H7 (cell line): Measurements from ENCODE around the gene CLPTM1L. TPM values are rescaled to one million over a fixed set of nuclear protein-coding genes. Genes with fewer than 3 reads are reported as not detected.

Experiments
- DNase-seq: peaks from one replicate; pipeline ENCODE4 v3.0.0; 2012
- H3K27me3 ChIP-seq: 2 replicates; pipeline ENCODE4 v1.6.0; 2011; ENCODE audit warnings: mild to moderate bottlenecking, low read length; ENCODE audit not compliant: control insufficient read depth, insufficient read depth
- H3K36me3 ChIP-seq: replicated peaks from 2 replicates; pipeline ENCODE4 v1.5.1; 2011; ENCODE audit warnings: low read length; ENCODE audit not compliant: control insufficient read depth, insufficient read depth
- H3K4me3 ChIP-seq: 2 replicates; pipeline ENCODE4 v1.5.1; 2011; ENCODE audit warnings: low read depth, mild to moderate bottlenecking, control low read depth, low read length, moderate library complexity; ENCODE audit not compliant: insufficient read depth
- total RNA-seq: library from RNA; depleted of rRNA; stranded (reverse); fragments of >200 nt; shearing (Covaris generic); gene quantifications from 2 replicates; pipeline ENCODE4 v1.2.3, GENCODE V29; 2014

The CLPTM1L gene
- total RNA-seq, 1 experiment from 2014 or later, result 173 TPM

DNA sequence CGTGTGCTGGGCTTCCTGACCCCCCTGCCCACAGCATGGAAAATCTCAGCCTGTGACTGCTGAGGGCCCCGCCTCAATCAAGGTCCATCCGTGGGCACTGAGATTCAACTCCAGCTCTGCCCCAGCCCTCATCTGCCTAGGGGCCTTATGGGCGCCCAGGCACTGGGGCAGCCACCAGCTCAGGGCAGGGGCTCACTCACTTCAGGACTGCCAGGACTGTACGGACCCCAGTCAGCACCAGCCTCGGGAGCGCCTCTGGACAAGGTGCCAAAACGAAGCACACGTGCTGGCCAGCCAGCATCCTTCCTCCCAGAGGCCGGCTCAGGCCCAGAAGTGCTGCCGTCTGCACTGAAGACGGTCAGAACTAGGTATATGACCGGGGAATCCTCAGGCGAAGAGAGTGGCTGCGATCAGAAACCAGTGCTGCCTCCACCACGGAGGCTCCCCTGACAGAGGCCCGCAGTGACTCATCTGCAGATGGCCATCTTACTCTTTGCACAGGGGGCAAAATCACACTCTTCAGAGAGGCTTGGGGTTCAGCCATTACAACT lies 19.6 kb downstream of the CLPTM1L start:
- DNase-seq, result no peak
- Histone ChIP-seq H3K4me3 (no peak overlapping the region), H3K27me3 (no peaks in the 10 kb centered on the region), H3K36me3 (peaks cover 23% of the 10 kb centered on the region)

DNA sequence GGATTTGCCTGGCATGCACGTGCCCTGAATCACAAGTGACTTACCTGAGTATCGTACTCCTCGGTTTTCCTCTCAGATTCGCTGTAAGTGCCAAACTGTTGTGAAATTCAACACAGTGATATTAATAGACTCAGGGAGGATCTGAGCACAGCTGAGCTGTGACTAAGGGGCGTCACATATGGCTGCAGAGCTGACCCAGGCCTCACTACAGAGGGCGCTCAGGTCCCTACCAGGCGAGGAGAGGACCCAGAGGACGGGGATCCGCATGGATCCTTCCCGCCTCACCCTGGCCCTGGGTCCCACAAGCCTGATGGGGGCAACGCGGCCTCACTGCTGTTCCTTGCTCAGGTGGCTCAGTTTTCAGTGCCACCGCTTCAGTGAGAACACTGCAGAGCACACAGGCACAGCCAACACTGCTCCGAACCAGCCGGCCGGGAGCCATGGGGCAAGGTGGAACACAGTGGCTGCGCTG lies 20.1 kb downstream of the CLPTM1L start:
- no peaks in the 10 kb centered on the region for H3K27me3 ChIP-seq
- peaks cover 23% of the 10 kb centered on the region for H3K36me3 ChIP-seq
- no peak for DNase-seq
- H3K4me3 ChIP-seq, result no peak overlapping the region

DNA sequence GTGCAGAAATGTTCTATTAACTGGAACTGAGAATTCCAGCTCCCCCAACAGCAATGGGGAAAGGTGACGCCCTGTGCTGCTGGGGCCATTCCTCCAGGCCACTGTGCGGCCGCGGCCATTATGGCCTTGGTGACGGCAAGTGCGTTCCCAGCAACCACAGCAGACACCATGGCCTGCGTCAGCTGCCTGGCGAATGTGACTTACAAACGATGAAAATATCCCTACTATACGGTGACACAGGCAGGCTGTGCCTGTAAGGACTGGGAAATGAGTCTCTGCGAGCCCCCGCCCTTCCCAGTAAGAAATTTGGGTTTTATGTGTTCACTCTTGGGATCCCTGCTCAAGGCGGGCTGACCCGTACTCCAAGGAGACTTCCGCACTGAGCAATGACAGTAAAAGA lies 20.6 kb downstream of the CLPTM1L start:
- Histone ChIP-seq H3K4me3 (no peak overlapping the region), H3K36me3 (peaks cover 26% of the 10 kb centered on the region), H3K27me3 (no peaks in the 10 kb centered on the region)
- DNase-seq, result no peak

GRCh38 chr5:1323803-1324173 lies 21.1 kb downstream of the CLPTM1L start:
- H3K36me3 ChIP-seq, result peaks cover 24% of the 10 kb centered on the region

GRCh38 chr5:1322955-1323802 lies 21.7 kb downstream of the CLPTM1L start:
- H3K36me3 ChIP-seq, result peaks cover 26% of the 10 kb centered on the region
- no peak for DNase-seq
- no peak overlapping the region for H3K4me3 ChIP-seq

More at GRCh38 chr5:1323803-1324173, 21.1 kb downstream of the CLPTM1L start:
- no peaks in the 10 kb centered on the region for H3K27me3 ChIP-seq
- H3K4me3 ChIP-seq, result no peak overlapping the region
- no peak for DNase-seq

GRCh38 chr5:1322036-1322900 lies 22.6 kb downstream of the CLPTM1L start:
- Histone ChIP-seq H3K36me3 (peaks cover 26% of the 10 kb centered on the region), H3K4me3 (no peak overlapping the region), H3K27me3 (no peaks in the 10 kb centered on the region)
- no peak for DNase-seq

More at GRCh38 chr5:1322955-1323802, 21.7 kb downstream of the CLPTM1L start:
- H3K27me3 ChIP-seq, result no peaks in the 10 kb centered on the region

DNA sequence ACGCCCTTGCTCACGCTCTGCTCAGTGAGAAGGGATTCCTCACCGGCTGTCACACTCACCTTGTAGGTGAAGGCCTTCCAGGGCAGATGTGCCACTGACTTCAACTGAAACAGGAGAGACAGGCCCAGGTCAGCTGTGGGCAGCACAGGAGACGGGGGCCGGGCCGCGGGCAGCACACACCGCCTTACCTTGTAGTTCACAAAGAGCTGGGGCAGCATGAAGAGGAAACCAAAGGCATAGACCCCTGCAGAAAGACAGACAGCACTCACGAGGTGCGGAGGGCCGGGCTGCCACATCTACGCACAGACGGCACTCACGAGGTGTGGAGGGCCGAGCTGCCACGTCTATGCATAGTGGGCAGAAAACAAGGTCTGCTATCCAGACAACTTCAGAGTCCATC lies 23.3 kb downstream of the CLPTM1L start:
- H3K27me3 ChIP-seq, result no peaks in the 10 kb centered on the region
- H3K4me3 ChIP-seq, result no peak overlapping the region
- DNase-seq, result no peak
- H3K36me3 ChIP-seq, result peaks cover 26% of the 10 kb centered on the region

DNA sequence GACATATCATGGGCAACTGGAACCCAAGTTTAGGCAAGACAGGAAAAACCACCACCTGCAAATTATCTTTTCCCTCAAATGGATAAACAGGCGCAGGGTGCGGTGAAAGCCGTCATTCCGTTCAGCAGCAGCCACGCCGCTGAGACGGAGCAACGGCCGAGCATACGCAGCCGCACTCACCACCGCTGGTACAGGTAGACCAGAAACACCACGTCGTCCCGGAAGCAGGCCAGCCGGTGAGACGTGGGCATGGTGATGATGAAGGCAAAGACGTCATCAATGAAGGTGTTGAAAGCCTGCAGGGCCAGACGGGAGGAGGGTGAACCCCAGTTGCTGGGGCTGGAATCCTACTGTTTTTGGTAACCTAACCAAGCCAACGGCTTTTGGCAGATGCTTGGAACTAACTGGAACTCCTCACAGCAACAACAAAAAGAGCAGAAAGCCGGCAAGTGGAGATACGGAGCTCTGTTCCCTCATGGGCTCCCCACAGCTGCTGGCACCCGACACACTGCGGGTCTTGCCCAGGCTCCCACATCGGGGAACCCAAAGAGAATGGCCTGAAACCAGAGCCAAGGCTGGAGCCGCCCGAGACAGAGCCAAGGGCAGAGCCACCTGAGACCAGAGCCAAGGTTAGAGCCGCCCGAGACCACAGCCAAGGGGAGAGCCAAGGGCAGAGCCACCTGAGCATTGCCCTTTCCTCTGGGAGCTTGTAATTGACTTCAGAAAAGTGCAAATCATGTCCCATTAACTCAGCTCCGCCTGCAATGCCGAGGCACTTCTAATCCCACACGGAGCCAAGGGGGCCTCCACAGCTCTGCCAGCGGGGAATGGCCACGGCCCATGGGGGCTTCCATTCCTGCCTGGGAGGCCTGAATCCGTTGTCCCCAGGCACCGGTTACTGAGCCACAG lies 24.2 kb downstream of the CLPTM1L start:
- Histone ChIP-seq H3K27me3 (no peaks in the 10 kb centered on the region), H3K4me3 (no peak overlapping the region), H3K36me3 (peaks cover 26% of the 10 kb centered on the region)
- DNase-seq, result no peak

- no peak for DNase-seq
- H3K27me3 ChIP-seq, result no peaks in the 10 kb centered on the region
- H3K4me3 ChIP-seq, result no peak overlapping the region
- H3K36me3 ChIP-seq, result peaks cover 24% of the 10 kb centered on the region
These were observed 25.3 kb downstream of the CLPTM1L start for GRCh38 chr5:1319436-1320256.

GRCh38 chr5:1318659-1319251 lies 26.1 kb downstream of the CLPTM1L start:
- Histone ChIP-seq H3K36me3 (peaks cover 21% of the 10 kb centered on the region), H3K4me3 (no peak overlapping the region), H3K27me3 (no peaks in the 10 kb centered on the region)
- DNase-seq, result no peak

- no peaks in the 10 kb centered on the region for H3K27me3 ChIP-seq
- H3K36me3 ChIP-seq, result peaks cover 21% of the 10 kb centered on the region
- DNase-seq, result no peak
- H3K4me3 ChIP-seq, result no peak overlapping the region
These were observed 26.9 kb downstream of the CLPTM1L start for GRCh38 chr5:1317921-1318565.

GRCh38 chr5:1316588-1317340 lies 28.1 kb downstream of the CLPTM1L start:
- H3K4me3 ChIP-seq, result no peak overlapping the region

More at GRCh38 chr5:1316588-1317340, 28.1 kb downstream of the CLPTM1L start:
- H3K36me3 ChIP-seq, result peaks cover 19% of the 10 kb centered on the region
- no peak for DNase-seq
- no peaks in the 10 kb centered on the region for H3K27me3 ChIP-seq
